ENCODE measurements around the gene CALM1. TPM values are rescaled to one million over a fixed set of nuclear protein-coding genes. Genes with fewer than 3 reads are reported as not detected.

Gene CALM1
- 731 and 743 TPM in 2 replicates for total RNA-seq
- polyA plus RNA-seq, result 476 and 529 TPM in 2 replicates
- polyA plus RNA-seq (2011; cell fraction: cytosol; rRNA removed), result 479 and 499 TPM in 2 replicates
- polyA plus RNA-seq (2011; cell fraction: nucleus; rRNA removed), result 256 and 319 TPM in 2 replicates
- 434 and 637 TPM in 2 replicates for polyA plus RNA-seq (2012)
- 422 and 653 TPM in 2 replicates for polyA minus RNA-seq
- 238 TPM for polyA minus RNA-seq (2011; cell fraction: cytosol; rRNA and poly(A)+ RNA removed)
- 185 and 221 TPM in 2 replicates for polyA minus RNA-seq (2011; cell fraction: nucleus; rRNA and poly(A)+ RNA removed)
- Bru-seq, nascent RNA, result percentile 99 among the genes with signal in this experiment
- percentile 100 among the genes with signal in this experiment for BruChase-seq, experiment 1, labeled RNA remaining after a 6-hour chase
- BruChase-seq, experiment 2, labeled RNA remaining after a 2-hour chase, result percentile 99 among the genes with signal in this experiment
- long read RNA-seq, full-length matches to known transcripts, result 6,009 of 6,145 reads
- long read RNA-seq, partial matches to known transcripts, result 15 of 6,145 reads
- long read RNA-seq, other reads (novel, unspliced or antisense), result 121 of 6,145 reads

- TF ChIP-seq POLR2A (IDR thresholded peaks at IDR 0.05; ENCODE audit: low read depth, low read length) (peak; percentile 100), MAX (IDR thresholded peaks at IDR 0.05; ENCODE audit: insufficient read depth, insufficient read length) (no peak), EZH2 (IDR thresholded peaks at IDR 0.05; ENCODE audit: borderline replicate concordance, low read depth, low read length, severe bottlenecking) (no peak), GATA2 (IDR thresholded peaks at IDR 0.05; ENCODE audit: insufficient read depth, insufficient read length, low read depth, low read length) (no peak), POLR2AphosphoS5 (IDR thresholded peaks at IDR 0.05; ENCODE audit: insufficient read depth, low read depth, low read length) (peak; percentile 100), FOS (IDR thresholded peaks at IDR 0.05; ENCODE audit: borderline replicate concordance, insufficient read depth, low read length) (no peak), CTCF (IDR thresholded peaks at IDR 0.05; ENCODE audit: extremely low read depth in 1 of 2, insufficient read depth in 1 of 2, low read depth in 1 of 2, low read length in 2 of 2) (no peak), JUN (IDR thresholded peaks at IDR 0.05; ENCODE audit: borderline replicate concordance, insufficient read depth, insufficient read length, low read depth) (no peak), MYC (IDR thresholded peaks at IDR 0.05; ENCODE audit: low read depth, low read length) (peak; percentile 67)
- dilution Hi-C loops (cut with MboI; ENCODE audit: extremely low pct_ligation_motif_present, low sequenced_read_pairs), result no loop called here
- Histone ChIP-seq H4K20me1 (replicated peaks; ENCODE audit: control insufficient read depth, extremely low read depth, insufficient read depth, low read length) (peaks cover 6% of the 10 kb centered on the region), H3K79me2 (ENCODE audit: control insufficient read depth, insufficient read depth, low read length) (peaks cover 45% of the 10 kb centered on the region), H2AFZ (ENCODE audit: low read depth, low read length) (peak within 1 kb of the TSS; percentile 85), H3K9ac (replicated peaks; ENCODE audit: extremely low read depth, insufficient read depth, low read length) (peak within 1 kb of the TSS; percentile 87), H3K4me2 (ENCODE audit: insufficient read depth, low read length) (peak within 1 kb of the TSS; percentile 85), H3K36me3 (ENCODE audit: control insufficient read depth in 2 of 2, extremely low read depth in 1 of 2, insufficient read depth in 2 of 2, low read length in 2 of 2) (peaks cover 8 to 16% of the 10 kb centered on the region in 2 experiments), H3K9me3 (replicated peaks; ENCODE audit: control insufficient read depth, insufficient read depth, low read length) (no peaks in the 10 kb centered on the region), H3K4me1 (ENCODE audit: control insufficient read depth, extremely low read depth, insufficient read depth, low read length) (peaks cover 32% of the 10 kb centered on the region), H3K27ac (ENCODE audit: insufficient read depth, low read depth, low read length) (peak within 1 kb of the TSS; percentile 1), H3K4me3 (replicated peaks in 1 of 3; ENCODE audit: insufficient read depth in 1 of 3, low read depth in 1 of 3, low read length in 3 of 3) (peak within 1 kb of the TSS; percentile 48 to 85 (median 80)), H3K27me3 (ENCODE audit: control insufficient read depth in 2 of 2, insufficient read depth in 2 of 2, low read length in 2 of 2) (no peaks in the 10 kb centered on the region), H3K9me1 (replicated peaks; ENCODE audit: control insufficient read depth, extremely low read depth, insufficient read depth, low read length) (no peaks in the 10 kb centered on the region)
- intact Hi-C loops (cut with micrococcal nuclease), result loop anchor here (1.0 to 5.0 kb wide), 5 partner anchors 8 to 406 kb away; no protein-coding TSS in a partner anchor
- CTCF ChIA-PET, result interaction anchor here (0.8 to 1.7 kb wide), 6 partner anchors 13 to 362 kb away, joined by 3 to 8 read pairs (median 4); no protein-coding TSS in a partner anchor
- POLR2A ChIA-PET, result interaction anchor here (0.6 to 2.5 kb wide), 21 partner anchors 11 to 363 kb away, joined by 3 to 49 read pairs (median 4); no protein-coding TSS in a partner anchor
- peak; percentile 89 for DNase-seq (ENCODE audit: low read depth, low spot score)
- BruUV-seq (replicated peaks), result TSS peak; percentile 70
- FAIRE-seq, result no peak
Observed at GRCh38 chr14:90396341-90397339, at the start of gene CALM1. CALM1 (plus strand) TSS chr14:90397029; CDS start chr14:90397231, 202 bp downstream.
